ENCODE data around the gene SOX12. TPM values are rescaled to one million over a fixed set of nuclear protein-coding genes. Genes with fewer than 3 reads are reported as not detected.
A peak's percentile ranks its signal among the peaks of the same experiment; 100 is the strongest.

The SOX12 gene
- total RNA-seq, 1 experiment from 2014 or later: 59.1 TPM

GRCh38 chr20:328975-329695, 3.8 kb downstream of the SOX12 start:
- Mint-ChIP-seq H3K36me3 (peaks cover 10% of the 10 kb centered on the region), H3K4me1 (peaks cover 33% of the 10 kb centered on the region), H3K27me3 (ENCODE audit: low read depth) (peaks cover 22% of the 10 kb centered on the region), H3K27ac (no peak overlapping the region), H3K9me3 (no peaks in the 10 kb centered on the region), H3K4me3 (peak overlapping the region; percentile 87)
- ATAC-seq (no peak), DNase-seq (ENCODE audit: low spot score) (no peak)
- ChIA-PET CTCF (interaction anchor here (0.8 to 3.2 kb wide), 8 partner anchors 10 to 71 kb away, joined by 3 to 42 read pairs (median 15); partner anchors contain the start of genes DEFB132 and NRSN2), POLR2A (interaction anchor here (1.4 to 2.2 kb wide), 3 partner anchors 19 to 51 kb away, joined by 4 to 8 read pairs (median 6); no protein-coding TSS in a partner anchor)
- TF ChIP-seq E2F4 (CRISPR knock-in tag; IDR thresholded peaks at IDR 0.05; ENCODE audit: borderline replicate concordance, low read depth) (no peak), ZNF138 (CRISPR knock-in tag; conservative IDR thresholded peaks at IDR 0.05) (no peak), AR (CRISPR knock-in tag; IDR thresholded peaks at IDR 0.05) (no peak), ATF1 (CRISPR knock-in tag; IDR thresholded peaks at IDR 0.05) (no peak), ZNF219 (CRISPR knock-in tag; IDR thresholded peaks at IDR 0.05; ENCODE audit: borderline replicate concordance) (no peak), SMAD3 (CRISPR knock-in tag; IDR thresholded peaks at IDR 0.05; ENCODE audit: borderline replicate concordance) (no peak), MAX (CRISPR knock-in tag; IDR thresholded peaks at IDR 0.05) (no peak), FOXK1 (CRISPR knock-in tag; IDR thresholded peaks at IDR 0.05) (no peak), FOXJ3 (CRISPR knock-in tag; IDR thresholded peaks at IDR 0.05; ENCODE audit: borderline replicate concordance) (no peak), MXD4 (CRISPR knock-in tag; IDR thresholded peaks at IDR 0.05; ENCODE audit: borderline replicate concordance) (no peak), FOXP4 (CRISPR knock-in tag; IDR thresholded peaks at IDR 0.05) (no peak), NFATC4 (CRISPR knock-in tag; IDR thresholded peaks at IDR 0.05) (no peak)
- TF ChIP-seq, protein P1, sequence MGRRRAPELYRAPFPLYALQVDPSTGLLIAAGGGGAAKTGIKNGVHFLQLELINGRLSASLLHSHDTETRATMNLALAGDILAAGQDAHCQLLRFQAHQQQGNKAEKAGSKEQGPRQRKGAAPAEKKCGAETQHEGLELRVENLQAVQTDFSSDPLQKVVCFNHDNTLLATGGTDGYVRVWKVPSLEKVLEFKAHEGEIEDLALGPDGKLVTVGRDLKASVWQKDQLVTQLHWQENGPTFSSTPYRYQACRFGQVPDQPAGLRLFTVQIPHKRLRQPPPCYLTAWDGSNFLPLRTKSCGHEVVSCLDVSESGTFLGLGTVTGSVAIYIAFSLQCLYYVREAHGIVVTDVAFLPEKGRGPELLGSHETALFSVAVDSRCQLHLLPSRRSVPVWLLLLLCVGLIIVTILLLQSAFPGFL (CRISPR knock-in tag; IDR thresholded peaks at IDR 0.05; ENCODE audit: borderline replicate concordance): no peak
- TF ChIP-seq, protein P2, sequence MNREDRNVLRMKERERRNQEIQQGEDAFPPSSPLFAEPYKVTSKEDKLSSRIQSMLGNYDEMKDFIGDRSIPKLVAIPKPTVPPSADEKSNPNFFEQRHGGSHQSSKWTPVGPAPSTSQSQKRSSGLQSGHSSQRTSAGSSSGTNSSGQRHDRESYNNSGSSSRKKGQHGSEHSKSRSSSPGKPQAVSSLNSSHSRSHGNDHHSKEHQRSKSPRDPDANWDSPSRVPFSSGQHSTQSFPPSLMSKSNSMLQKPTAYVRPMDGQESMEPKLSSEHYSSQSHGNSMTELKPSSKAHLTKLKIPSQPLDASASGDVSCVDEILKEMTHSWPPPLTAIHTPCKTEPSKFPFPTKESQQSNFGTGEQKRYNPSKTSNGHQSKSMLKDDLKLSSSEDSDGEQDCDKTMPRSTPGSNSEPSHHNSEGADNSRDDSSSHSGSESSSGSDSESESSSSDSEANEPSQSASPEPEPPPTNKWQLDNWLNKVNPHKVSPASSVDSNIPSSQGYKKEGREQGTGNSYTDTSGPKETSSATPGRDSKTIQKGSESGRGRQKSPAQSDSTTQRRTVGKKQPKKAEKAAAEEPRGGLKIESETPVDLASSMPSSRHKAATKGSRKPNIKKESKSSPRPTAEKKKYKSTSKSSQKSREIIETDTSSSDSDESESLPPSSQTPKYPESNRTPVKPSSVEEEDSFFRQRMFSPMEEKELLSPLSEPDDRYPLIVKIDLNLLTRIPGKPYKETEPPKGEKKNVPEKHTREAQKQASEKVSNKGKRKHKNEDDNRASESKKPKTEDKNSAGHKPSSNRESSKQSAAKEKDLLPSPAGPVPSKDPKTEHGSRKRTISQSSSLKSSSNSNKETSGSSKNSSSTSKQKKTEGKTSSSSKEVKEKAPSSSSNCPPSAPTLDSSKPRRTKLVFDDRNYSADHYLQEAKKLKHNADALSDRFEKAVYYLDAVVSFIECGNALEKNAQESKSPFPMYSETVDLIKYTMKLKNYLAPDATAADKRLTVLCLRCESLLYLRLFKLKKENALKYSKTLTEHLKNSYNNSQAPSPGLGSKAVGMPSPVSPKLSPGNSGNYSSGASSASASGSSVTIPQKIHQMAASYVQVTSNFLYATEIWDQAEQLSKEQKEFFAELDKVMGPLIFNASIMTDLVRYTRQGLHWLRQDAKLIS (CRISPR knock-in tag; IDR thresholded peaks at IDR 0.05; ENCODE audit: borderline replicate concordance): no peak

All from WTC11 (cell line).